ENCODE results near the gene HAAO.
A peak's percentile ranks its signal among the peaks of the same experiment; 100 is the strongest.

Gene HAAO

DNA sequence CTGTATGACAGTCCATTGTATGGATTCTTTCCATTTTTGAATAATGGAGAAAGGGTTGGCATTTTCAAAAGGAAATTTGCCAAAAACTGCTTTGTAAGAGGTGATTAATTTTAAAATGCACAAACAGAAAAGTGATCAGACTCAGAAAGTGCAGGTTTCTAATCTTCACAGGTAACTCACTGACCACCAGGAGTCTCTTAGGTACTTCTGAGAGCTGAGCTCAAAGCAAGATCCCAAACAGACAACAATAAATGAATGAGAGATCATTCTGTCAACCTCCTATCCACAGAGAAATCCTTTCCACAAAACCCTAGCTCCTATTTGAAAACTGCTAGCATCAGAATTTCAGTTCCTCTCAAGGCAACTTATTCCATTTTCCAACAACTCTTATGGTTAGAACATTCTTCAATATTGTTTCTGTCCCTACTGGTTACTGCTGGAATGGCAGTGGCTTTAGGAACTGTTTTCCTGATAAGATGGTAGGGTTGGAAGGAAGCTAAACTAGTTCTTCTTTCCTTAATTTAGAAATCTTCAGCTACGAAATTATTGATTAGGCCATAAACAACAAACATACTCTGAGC, 20.6 kb upstream of the HAAO start:
- no peak for DNase-seq

DNA sequence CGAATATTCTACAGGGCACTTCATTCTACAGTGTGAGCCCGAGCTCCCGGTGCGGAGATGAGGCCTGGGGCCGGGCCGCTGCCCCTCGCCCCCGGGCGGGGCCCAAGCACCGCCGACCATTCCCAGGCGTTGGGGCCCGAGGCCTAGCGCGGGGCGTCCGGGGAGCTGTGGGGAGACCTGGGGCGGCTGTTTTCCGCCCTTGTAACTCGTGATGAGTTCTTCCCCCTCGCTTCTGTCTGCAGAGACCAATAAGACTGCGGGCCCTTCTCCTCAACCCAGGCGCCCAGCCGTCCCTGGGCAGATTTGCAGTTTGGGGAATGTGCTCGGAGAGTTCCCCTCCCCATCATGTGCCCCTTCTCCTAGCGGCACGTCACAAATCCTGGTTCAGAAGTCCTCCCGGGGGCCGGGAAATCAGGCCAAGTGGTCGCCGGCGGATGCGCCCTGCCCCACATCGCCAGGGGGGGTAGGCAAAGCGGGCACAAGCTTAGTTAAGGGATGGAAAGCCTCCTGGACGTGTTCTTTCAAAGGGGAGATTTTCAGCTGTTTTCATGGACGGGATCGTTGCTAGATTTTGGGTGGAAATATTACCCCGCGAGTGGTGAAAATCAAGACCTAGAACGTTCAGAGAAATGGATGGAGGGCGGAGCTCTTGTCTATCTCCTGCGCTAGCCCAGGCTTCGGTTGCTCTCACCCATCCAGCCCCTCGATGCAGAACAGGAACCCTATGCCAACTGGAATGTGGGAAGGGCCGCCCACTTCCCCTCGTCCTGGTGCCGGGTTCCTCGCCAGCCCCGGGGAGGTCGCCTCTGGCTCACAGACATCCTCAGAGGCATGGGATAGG, 18.8 kb upstream of the HAAO start:
- peak; percentile 49 for DNase-seq

- DNase-seq = peak; percentile 93
Measured at GRCh38 chr2:42810121-42810970, 18.0 kb upstream of the HAAO start.

GRCh38 chr2:42809819-42810120, 17.4 kb upstream of the HAAO start:
- DNase-seq = peak; percentile 78

DNA sequence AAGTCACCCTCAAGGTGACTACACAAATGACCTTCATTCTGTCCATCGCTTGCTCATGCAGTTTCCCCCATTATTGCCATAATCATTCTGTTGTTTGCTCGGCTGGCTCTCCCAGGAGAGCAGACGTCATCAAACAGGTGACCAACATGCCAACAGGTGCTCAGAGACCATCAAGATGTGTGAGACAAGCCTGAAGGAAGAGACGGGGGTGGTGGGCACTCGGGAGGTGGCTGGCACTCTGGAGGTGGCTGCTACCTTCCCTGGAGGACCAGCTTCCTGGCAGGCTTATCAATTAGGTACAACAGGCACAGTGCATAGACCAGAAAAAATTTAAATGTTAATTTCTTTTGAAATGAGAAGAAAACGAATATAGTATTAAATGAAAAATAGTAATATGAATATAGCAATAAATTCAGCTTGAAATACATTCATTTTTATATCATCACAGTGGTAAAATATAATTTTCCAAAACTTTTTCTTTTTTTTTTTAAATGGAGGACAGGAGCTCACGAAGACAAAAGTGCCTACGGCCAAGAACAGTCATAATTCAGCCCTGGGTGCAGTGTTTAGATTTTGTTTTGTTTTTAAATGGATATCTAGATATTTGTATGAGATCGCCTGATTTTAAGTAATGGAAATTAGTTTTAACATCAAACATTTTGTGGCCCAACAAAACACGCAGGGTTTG, 16.9 kb upstream of the HAAO start:
- DNase-seq = peak; percentile 69

DNA sequence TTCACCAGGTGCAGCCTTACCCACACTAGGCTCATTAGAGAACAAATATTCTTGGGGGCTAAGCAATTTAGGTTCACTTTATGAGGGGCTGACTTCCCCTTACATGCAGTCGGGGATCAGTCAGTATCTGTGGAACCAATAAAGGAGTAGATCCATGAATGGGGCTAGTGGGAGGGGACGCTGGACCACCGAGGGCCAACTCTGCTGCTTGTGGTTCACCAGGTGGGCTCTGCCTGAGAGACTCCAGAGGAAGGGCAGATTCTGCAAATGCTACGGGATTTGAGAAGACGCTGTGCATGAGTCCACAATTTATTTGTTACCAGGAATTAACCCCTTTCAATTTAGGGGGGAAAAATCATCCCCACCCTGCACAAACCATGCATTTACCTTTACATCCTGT, 15.9 kb upstream of the HAAO start:
- DNase-seq = no peak

DNA sequence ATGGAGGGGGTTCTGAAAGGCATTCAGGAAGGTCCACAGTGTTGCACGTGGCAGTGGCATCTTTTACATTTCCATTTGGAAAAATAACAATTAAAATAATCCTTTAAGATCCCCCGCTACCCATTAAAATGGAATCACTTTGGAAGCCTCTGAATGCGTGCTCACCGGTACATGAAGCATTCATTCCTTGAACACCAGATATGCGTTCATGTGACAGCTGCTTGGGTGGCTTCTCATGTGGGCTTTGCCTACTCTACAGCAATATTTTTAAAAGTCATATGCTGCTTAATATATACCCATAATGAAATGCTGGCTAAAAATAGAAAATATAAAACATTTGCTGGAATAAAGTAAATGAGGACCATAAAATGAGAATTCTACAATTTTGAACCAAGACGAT, 14.4 kb upstream of the HAAO start:
- DNase-seq = no peak

GRCh38 chr2:42804891-42805290, 12.5 kb upstream of the HAAO start:
- DNase-seq = no peak

GRCh38 chr2:42804338-42804737, 12.0 kb upstream of the HAAO start:
- DNase-seq = no peak

- DNase-seq = no peak
Measured at GRCh38 chr2:42802150-42802549, 9.8 kb upstream of the HAAO start.

DNA sequence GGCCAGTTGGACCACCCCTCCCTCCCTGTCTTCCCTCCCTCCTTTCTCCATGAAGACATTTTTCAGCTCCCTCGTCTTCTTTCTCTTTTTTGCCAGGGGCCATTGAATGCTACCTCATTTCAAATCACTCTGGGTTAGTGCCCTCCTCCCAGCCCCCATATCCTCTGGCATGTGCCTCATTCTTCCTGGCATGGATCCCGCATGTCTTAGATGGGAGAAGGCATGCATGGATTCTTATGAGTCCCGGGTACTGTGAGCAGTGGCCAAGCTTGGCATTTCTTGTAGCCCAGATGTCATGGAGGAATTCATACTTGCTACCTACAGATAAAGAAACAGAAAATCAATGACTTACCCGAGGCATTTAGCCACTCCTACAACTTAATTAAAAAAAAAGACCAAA, 9.0 kb upstream of the HAAO start:
- no peak for DNase-seq

GRCh38 chr2:42800981-42801380, 8.6 kb upstream of the HAAO start:
- DNase-seq = no peak

DNA sequence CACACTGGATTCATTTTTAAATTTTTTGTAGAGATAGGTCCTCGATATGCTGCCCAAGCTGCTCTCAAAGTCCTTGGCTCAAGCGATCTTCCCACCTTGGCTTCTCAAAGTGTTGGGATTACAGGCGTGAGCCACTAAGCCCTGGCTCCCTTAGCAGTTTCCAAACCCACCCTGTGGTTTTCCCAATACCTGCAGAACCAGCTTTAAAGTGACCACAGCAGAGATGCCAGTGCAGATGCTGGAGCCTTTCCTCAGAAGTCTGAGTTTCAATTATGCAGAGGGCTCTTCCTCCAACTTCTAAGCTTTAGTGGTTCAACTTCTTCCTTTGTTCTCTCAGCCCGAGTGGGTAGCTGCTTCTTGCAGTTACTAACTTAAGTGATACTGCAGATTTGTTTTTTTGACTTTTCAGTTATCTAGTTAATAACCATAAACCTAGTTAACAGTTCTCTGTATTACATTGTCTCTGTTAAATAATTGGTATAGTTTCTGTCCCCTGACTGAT, 8.1 kb upstream of the HAAO start:
- DNase-seq = no peak

DNA sequence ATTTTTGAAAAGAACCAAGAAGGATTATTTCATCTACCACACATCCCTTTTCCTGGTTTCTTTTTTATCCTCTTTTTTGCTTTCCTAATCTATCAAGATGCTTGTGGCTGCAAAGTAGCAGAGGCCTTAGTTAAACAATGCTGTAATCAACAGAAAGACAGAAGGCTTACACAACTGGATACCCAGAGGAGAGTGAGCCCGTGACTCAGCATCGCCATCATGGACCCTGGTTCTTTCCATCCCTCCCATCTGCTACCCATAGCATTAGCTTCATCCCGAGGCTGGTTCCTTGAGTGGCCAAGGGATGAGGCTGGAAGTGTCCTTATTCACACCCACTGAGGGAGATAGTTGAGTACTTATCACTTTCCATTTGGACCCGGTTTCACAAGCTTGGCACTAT, 7.5 kb upstream of the HAAO start:
- no peak for DNase-seq

DNA sequence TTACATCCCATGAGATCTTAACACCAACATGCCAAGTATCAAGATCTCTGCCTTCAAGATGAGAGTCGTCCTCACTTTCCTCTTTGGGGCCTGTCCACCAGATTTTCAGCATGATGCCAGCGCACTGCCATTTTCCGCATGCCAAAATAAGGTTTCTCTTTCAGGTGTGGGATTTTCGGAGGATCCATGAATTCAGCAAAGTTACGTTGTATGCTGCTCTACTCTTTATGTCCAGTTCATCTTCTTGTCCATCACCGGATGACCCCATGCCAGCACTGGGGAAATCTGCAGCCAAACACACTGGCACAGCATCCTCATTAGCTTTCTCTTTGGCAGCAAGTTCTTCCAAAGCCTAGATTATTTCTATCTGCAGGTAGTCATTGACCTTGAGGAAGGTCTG, 4.9 kb upstream of the HAAO start:
- DNase-seq = no peak

- no peak for DNase-seq
Measured at GRCh38 chr2:42796427-42797248, 4.3 kb upstream of the HAAO start.

DNA sequence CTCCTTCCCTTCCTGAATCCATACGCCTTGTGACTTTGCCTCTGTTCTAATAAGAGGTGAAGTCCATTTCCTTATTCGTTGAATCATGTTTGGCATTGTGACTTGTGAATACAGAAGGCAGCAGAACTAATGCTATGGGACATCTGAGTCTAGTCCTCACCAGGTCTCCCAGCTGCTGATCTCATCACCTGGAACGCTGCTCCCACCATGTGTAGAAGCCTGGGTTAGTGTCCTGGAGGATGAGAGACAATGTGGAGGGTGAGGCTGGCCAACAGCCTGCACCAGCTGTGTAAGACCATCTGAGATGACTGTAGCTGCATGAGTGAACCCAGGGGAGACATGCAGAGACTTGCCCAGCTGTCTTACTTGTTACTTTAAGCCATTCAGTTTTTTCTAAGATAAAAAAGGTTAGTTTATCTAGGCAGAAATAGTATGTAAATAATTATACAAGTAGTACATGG, 3.5 kb upstream of the HAAO start:
- DNase-seq = no peak

DNA sequence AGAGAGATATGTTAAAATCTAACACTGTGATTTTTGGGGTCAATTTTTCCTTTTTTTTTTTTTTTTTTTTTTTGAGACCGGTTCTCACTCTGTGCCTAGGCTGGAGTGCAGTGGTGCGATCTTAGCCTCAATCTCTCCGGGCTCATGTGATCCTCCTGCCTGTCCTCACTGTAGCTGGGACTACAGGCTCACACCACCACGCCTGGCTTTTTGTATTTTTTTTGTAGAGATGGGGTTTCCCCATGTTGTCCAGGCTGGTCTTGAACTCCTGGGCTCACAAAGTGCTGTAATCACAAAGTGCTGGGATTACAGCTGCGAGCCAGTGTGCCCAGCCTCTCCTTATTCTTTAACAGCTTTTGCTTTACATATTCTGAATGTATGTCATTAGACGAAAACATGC, 2.9 kb upstream of the HAAO start:
- DNase-seq = no peak

DNA sequence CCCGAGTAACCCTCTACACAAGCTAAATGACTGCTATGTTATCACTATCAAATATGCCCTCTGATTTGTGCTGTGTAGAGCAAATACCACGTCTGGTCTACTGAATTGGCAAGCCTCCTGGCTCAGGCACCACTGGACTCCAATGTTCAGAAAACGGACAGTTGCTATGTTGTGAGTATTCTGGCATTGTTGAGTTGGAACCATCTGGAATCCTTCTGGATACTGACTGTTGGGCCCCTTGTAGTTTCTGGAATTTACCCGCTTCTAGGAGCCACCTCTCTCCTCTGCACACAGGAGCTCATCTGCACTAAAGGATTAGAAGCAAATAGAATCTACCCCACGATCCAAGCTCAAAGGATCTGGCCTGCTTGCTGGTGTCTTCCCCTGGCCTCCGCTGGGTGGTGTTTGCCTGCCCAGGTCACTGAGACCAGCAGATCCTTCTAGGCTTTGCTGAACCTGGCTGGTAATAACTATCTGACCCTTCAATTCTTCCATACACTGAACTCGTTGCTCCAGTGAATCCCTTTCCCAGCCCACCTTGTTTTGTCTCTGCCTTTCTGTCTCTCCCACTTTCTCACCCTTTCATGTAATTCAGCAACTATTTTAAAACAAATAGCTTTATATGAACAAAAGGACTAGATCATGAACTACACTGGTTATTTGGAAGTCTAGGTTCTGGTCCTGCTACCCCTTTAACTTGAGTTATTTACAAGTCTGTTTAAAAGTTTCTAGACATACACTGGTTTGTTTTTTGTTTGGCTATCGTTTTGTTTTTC, 2.1 kb upstream of the HAAO start:
- DNase-seq = no peak

DNA sequence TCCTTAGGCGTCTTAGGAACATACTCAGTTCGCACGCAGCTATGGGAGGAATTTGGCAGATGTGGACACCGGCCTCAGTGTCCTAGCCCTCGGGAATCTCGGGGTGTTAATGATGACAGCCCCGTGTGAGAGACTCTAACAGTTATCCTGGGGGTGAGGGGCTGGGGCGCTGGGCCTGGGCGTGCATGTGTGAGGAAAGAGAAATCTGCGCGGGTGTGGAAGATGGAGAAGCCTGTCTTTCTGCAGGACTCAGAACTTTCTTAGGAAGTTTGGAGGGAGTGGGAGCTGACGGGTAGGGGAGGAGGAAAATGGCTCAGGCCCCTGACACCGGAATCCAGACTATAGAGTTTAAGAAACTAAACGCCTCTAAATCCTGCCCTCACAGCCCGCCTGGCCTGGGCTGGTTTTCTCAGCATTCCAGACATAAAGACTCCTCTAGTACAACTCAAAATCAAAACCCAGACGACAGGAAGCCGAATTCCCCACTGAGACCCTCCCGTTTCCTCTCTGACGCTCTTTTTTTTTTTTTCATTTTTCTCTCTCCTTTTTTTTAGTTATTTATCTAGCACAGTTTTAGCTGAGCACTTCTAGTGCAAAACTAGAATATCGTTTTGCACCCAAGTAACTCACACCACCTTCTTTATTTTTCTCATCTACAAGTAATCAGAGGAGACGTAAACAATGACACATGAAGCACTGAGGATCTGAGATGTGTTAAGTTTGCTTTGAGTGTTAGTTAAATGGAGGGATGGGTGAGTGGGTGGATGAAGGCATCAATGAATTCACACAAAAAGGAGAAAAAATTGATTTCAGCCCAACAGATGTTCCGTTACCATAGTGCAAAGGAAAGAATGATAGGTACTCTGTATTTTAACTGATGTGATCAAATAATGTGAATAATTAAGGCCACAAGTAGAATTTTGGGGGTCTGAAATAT, 1.2 kb upstream of the HAAO start:
- DNase-seq = no peak

All from NCI-H1105 treated with DMSO at 0.1 percent for 48 hours (cell line).